ENCODE data around the gene CYP1B1. TPM values are rescaled to one million over a fixed set of nuclear protein-coding genes. Genes with fewer than 3 reads are reported as not detected.

CYP1B1 gene
- total RNA-seq, 4 donors from 2014 or later = 1.0 to 20.6 (median 12.8) TPM

DNA sequence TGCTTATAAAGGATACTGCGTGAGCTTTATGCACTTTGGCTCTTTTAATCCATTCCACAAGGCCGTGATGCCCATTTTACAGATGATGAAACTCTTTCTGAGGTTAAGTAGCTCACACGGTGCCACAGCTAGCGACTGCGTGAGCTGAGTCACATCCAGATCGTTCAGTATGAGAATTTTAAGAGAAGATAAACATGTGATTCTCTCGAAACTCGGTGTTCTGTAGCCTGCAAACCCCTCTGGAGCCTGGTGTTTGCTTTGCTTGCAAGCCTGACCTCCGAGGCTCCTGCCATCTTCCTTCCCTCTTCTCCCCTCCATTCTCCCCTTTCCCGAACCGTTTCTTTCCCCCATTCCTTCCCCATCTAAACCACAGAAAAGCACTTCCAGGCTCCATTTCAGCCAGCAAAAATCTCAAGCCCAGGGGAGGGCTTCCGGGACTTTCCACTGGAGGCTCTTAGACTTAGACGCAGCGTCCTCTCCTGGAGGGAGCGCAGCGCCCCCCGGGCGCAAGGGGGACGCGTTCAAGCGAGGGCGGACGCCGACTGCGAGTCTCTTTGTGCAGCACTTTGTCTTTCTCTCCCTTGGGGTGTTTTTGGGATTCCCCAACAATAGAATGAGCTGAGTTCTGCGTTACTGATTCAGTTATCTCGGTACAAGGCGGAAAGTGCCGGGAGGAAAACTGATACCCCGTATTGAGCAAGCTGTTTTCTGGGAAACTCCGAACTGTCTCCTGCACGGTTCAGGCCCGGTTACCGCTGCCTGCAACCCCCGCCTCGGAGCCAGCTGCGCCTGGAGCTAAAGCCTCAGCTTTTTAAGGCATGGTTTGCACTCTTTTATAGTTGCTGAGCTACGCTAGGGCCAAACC, 38.0 kb downstream of the CYP1B1 start:
- intact Hi-C loops (cut with DNase I) = no loop called here
- TF ChIP-seq POLR2A (IDR thresholded peaks at IDR 0.05) (no peak), CTCF (IDR thresholded peaks at IDR 0.05) (peak in 2 of 6 experiments; percentile 17 to 28)
- 22 to 48% methylated on average over 13 to 28 of the region's 38 CpGs for WGBS, 2 donors
- Histone ChIP-seq H3K36me3 (no peaks in the 10 kb centered on the region), H3K27me3 (peaks cover 0 to 45% (median 0%) of the 10 kb centered on the region in 4 donors), H3K9me3 (no peaks in the 10 kb centered on the region), H3K27ac (peak overlapping the region in 3 of 4 donors; percentile 38 to 62 (median 50)), H3K4me3 (peak overlapping the region; percentile 5 to 56 (median 30)), H3K4me1 (peaks cover 5 to 19% (median 7%) of the 10 kb centered on the region in 3 donors)
- no peak for DNase-seq

DNA sequence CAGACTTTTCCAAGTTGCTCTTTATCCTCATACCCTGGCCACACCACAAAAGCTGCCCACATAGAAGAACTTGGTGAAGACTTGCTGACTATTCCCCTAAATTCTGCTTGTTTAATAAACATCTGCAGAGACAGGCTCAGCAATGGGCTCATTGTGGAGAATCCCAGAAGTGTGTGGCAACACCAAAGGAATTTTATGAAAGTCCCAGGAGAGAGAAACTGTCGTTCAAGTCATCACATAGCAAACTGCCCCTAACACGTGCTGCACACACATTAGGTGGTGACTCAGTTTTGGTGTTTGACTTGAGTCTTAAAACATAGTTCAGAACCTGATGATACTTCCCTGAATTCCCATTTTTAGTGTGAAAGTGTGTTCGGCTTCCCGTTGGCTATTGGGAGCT, 38.6 kb downstream of the CYP1B1 start:
- no peak for TF ChIP-seq POLR2A (IDR thresholded peaks at IDR 0.05)
- no peak for TF ChIP-seq CTCF (IDR thresholded peaks at IDR 0.05)
- 48 to 82% methylated on average over 4 of the region's 4 CpGs for WGBS, 2 donors
- Histone ChIP-seq H3K27me3 (peaks cover 0 to 46% (median 0%) of the 10 kb centered on the region in 4 donors), H3K27ac (peak overlapping the region in 1 of 4 donors; percentile 50), H3K4me1 (peaks cover 5 to 19% (median 7%) of the 10 kb centered on the region in 3 donors), H3K4me3 (no peak overlapping the region), H3K36me3 (no peaks in the 10 kb centered on the region), H3K9me3 (no peaks in the 10 kb centered on the region)
- intact Hi-C loops (cut with DNase I) = no loop called here
- no peak for DNase-seq

DNA sequence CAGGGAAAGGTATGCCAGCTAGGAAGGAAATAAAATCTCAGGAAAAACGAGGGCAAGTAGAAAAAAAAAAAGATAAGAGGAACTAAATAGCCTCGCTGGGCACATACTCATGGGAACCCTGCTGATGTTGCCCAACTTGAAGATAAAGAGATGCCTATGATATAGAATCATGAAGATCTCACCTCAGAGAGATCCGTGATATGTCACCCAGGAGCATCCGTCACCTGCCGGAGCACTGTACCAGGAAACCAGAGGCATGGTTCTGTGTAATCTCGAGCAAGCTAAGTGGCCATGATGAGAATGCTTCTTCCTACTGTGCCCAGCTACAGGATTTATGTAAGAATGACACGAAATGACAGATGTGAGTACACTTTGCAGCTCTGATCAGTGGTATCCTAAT, 40.0 kb downstream of the CYP1B1 start:
- Histone ChIP-seq H3K27me3 (peaks cover 0 to 55% (median 0%) of the 10 kb centered on the region in 4 donors), H3K9me3 (no peaks in the 10 kb centered on the region), H3K36me3 (no peaks in the 10 kb centered on the region), H3K4me1 (peaks cover 5 to 19% (median 7%) of the 10 kb centered on the region in 3 donors), H3K4me3 (no peak overlapping the region), H3K27ac (no peak overlapping the region)
- no peak for DNase-seq
- intact Hi-C loops (cut with DNase I) = no loop called here
- TF ChIP-seq POLR2A (IDR thresholded peaks at IDR 0.05) (no peak), CTCF (IDR thresholded peaks at IDR 0.05) (no peak)
- 76 to 86% methylated on average over 7 of the region's 7 CpGs for WGBS, 2 donors

- Histone ChIP-seq H3K27ac (no peak overlapping the region), H3K9me3 (no peaks in the 10 kb centered on the region), H3K4me1 (peaks cover 4 to 11% (median 5%) of the 10 kb centered on the region in 3 donors), H3K36me3 (no peaks in the 10 kb centered on the region), H3K4me3 (no peak overlapping the region), H3K27me3 (peaks cover 0 to 46% (median 0%) of the 10 kb centered on the region in 4 donors)
- intact Hi-C loops (cut with DNase I) = no loop called here
- 44 to 85% methylated on average over 2 of the region's 2 CpGs for WGBS, 2 donors
- TF ChIP-seq POLR2A (IDR thresholded peaks at IDR 0.05) = no peak
- no peak for TF ChIP-seq CTCF (IDR thresholded peaks at IDR 0.05)
- no peak for DNase-seq
These were observed 42.3 kb downstream of the CYP1B1 start for GRCh38 chr2:38033646-38034045.

- Histone ChIP-seq H3K36me3 (no peaks in the 10 kb centered on the region), H3K27ac (no peak overlapping the region), H3K4me3 (no peak overlapping the region), H3K4me1 (peaks cover 0 to 4% (median 0%) of the 10 kb centered on the region in 3 donors), H3K27me3 (peaks cover 0 to 39% (median 0%) of the 10 kb centered on the region in 4 donors), H3K9me3 (no peaks in the 10 kb centered on the region)
- no peak for TF ChIP-seq POLR2A (IDR thresholded peaks at IDR 0.05)
- TF ChIP-seq CTCF (IDR thresholded peaks at IDR 0.05) = no peak
- 81 to 98% methylated on average over 2 of the region's 2 CpGs for WGBS, 2 donors
- DNase-seq = no peak
- intact Hi-C loops (cut with DNase I) = no loop called here
These were observed 43.0 kb downstream of the CYP1B1 start for GRCh38 chr2:38032946-38033345.

Measured in esophagus squamous epithelium (tissue), 5 donors.